B cell (primary cell): ENCODE measurements around the gene ATP8A2. TPM values are rescaled to one million over a fixed set of nuclear protein-coding genes. Genes with fewer than 3 reads are reported as not detected.

Experiments used
- ATAC-seq: fragments of 200-7000 bp; cut with Tn5 transposase; one replicate; pipeline ENCODE4 v1.10.0; 2021; ENCODE audit warnings: low read depth, mild to moderate bottlenecking, moderate number of reproducible peaks, moderate library complexity
- CTCF ChIA-PET: fragments of 350-600 bp; sonication (Branson Sonifier 250); formaldehyde crosslinking; loops from one replicate; lab custom pipeline; 2021; ENCODE audit warnings: antibody characterized with exemption, inconsistent platforms; lab: Charles Lee
- POLR2A ChIA-PET: fragments of 350-600 bp; sonication (Branson Sonifier 250); formaldehyde crosslinking; loops from one replicate; lab custom pipeline; 2021; ENCODE audit warnings: antibody characterized with exemption; lab: Charles Lee
- DNase-seq: peaks from one replicate; pipeline ENCODE4 v3.0.0; 2013
- H2AFZ ChIP-seq: 2 replicates; pipeline ENCODE4 v1.6.1; 2012; ENCODE audit warnings: mild to moderate bottlenecking, low read depth, low read length; ENCODE audit not compliant: insufficient read depth, poor library complexity, severe bottlenecking
- H3K27ac ChIP-seq, 2 donors: 1 replicate in 1 of 2; 2 replicates in 1 of 2; pipeline ENCODE4 v1.5.1; 2012 to 2013; ENCODE audit warnings: low read length in 2 of 2, mild to moderate bottlenecking in 2 of 2, moderate library complexity in 1 of 2
- H3K27me3 ChIP-seq, 4 experiments: fragments of 200-600 bp in 1 of 4; sonication (generic) in 1 of 4; replicated peaks in 1 of 4; 1 replicate in 2 of 4; 2 replicates in 2 of 4; pipeline versions ENCODE4 v1.6.1 to v1.7.0; 2013 to 2016; ENCODE audit warnings: low read length in 3 of 4, mild to moderate bottlenecking in 2 of 4, mixed read lengths in 1 of 4, moderate library complexity in 1 of 4; ENCODE audit not compliant: insufficient read depth in 4 of 4, control insufficient read depth in 3 of 4; ENCODE audit errors: control extremely low read depth in 1 of 4
- H3K36me3 ChIP-seq, 2 experiments: replicated peaks in 1 of 2; 1 replicate in 1 of 2; 2 replicates in 1 of 2; pipeline versions ENCODE4 v1.6.1 to v1.7.1; 2013; ENCODE audit warnings: low read length in 1 of 2; ENCODE audit not compliant: insufficient read depth in 2 of 2, control insufficient read depth in 1 of 2; ENCODE audit errors: control extremely low read depth in 1 of 2, extremely low read depth in 1 of 2
- H3K4me1 ChIP-seq, 2 donors: fragments of 200-600 bp in 1 of 2; sonication (generic) in 1 of 2; 1 replicate in 1 of 2; 2 replicates in 1 of 2; pipeline versions ENCODE4 v1.5.1 to v1.6.1; 2013 to 2017; ENCODE audit warnings: low read length in 2 of 2; ENCODE audit not compliant: control insufficient read depth in 2 of 2, insufficient read depth in 2 of 2
- H3K4me2 ChIP-seq: replicated peaks from 2 replicates; pipeline ENCODE3; 2012; ENCODE audit warnings: mild to moderate bottlenecking, low read depth, low read length; ENCODE audit not compliant: poor library complexity, severe bottlenecking
- H3K4me3 ChIP-seq, 5 experiments: fragments of 200-600 bp in 1 of 5; sonication (generic) in 1 of 5; 1 replicate in 3 of 5; 2 replicates in 2 of 5; pipeline versions ENCODE4 v1.5.1 to v1.7.0; 2011 to 2016; ENCODE audit warnings: low read length in 4 of 5, mild to moderate bottlenecking in 4 of 5, low read depth in 2 of 5, control low read depth in 1 of 5, moderate library complexity in 1 of 5; ENCODE audit not compliant: insufficient read depth in 1 of 5; ENCODE audit errors: control extremely low read depth in 1 of 5, extremely low read depth in 1 of 5
- H3K79me2 ChIP-seq: fragments of 200-600 bp; sonication (generic); one replicate; pipeline ENCODE4 v1.6.0; 2016; ENCODE audit warnings: low read length; ENCODE audit not compliant: control insufficient read depth, insufficient read depth
- H3K9ac ChIP-seq: fragments of 200-600 bp; sonication (generic); 2 replicates; pipeline ENCODE4 v1.6.1; 2017; ENCODE audit warnings: mild to moderate bottlenecking, low read length, moderate library complexity
- H3K9me3 ChIP-seq, 3 donors: one replicate each; pipeline versions ENCODE4 v1.6.1 to v1.7.1; 2013; ENCODE audit warnings: low read length in 2 of 3; ENCODE audit not compliant: control insufficient read depth in 2 of 3, insufficient read depth in 1 of 3; ENCODE audit errors: control extremely low read depth in 1 of 3
- H4K20me1 ChIP-seq: 2 replicates; pipeline ENCODE4 v1.6.0; 2012; ENCODE audit warnings: mild to moderate bottlenecking, low read length; ENCODE audit not compliant: insufficient read depth, control insufficient read depth, poor library complexity, severe bottlenecking
- H3K27ac Mint-ChIP-seq: one replicate; pipeline ENCODE4 v1.8.0; 2021; ENCODE audit warnings: mixed read lengths
- H3K27me3 Mint-ChIP-seq: one replicate; pipeline ENCODE4 v1.8.0; 2021; ENCODE audit warnings: mixed read lengths
- H3K4me1 Mint-ChIP-seq: one replicate; pipeline ENCODE4 v1.8.0; 2021; ENCODE audit warnings: mixed read lengths
- H3K4me3 Mint-ChIP-seq: one replicate; pipeline ENCODE4 v1.8.0; 2021; ENCODE audit warnings: mixed read lengths
- H3K9me3 Mint-ChIP-seq: one replicate; pipeline ENCODE4 v1.8.0; 2022; ENCODE audit warnings: mixed read lengths; ENCODE audit not compliant: insufficient read depth
- EZH2 ChIP-seq: IDR thresholded peaks from 2 replicates; pipeline ENCODE4 v1.6.1; 2012; ENCODE audit warnings: borderline replicate concordance, low read depth, mild to moderate bottlenecking, moderate library complexity, low read length; ENCODE audit not compliant: insufficient read depth, poor library complexity, severe bottlenecking
- WGBS: methylation state at CpG from one replicate; pipeline ENCODE4 v1.1.5; 2013; ENCODE audit warnings: missing lambda C conversion rate; ENCODE audit not compliant: insufficient coverage; 5-methylcytosine and 5-hydroxymethylcytosine counted together
- intact Hi-C: fragments of 100-400 bp; cut with micrococcal nuclease; formaldehyde crosslinking; loops from one replicate; pipeline ENCODE4 v1.10.0; 2022
- polyA plus RNA-seq: library from polyadenylated mRNA; depleted of rRNA; stranded (reverse); fragments of >200 nt; gene quantifications from 2 replicates; pipeline ENCODE4 v1.2.3, GENCODE V29; 2012
- total RNA-seq, 2 donors: library from RNA; stranded (reverse); fragments of 120-200 nt in 1 of 2; gene quantifications; 1 replicate in 1 of 2; 2 replicates in 1 of 2; pipeline versions ENCODE4 v1.2.3 to v1.2.4, GENCODE V29; 2013 to 2022
- TF ChIP-seq, protein P1 (sequence below): fragments of 200-600 bp; IDR thresholded peaks from one replicate; pipeline ENCODE4 v1.8.0; 2022; ENCODE audit warnings: antibody characterized with exemption, mild to moderate bottlenecking

The ATP8A2 gene
- total and polyA plus RNA-seq, 2 donors (not counting 1 experiment from before 2014, with no cell fraction given): not detected

DNA sequence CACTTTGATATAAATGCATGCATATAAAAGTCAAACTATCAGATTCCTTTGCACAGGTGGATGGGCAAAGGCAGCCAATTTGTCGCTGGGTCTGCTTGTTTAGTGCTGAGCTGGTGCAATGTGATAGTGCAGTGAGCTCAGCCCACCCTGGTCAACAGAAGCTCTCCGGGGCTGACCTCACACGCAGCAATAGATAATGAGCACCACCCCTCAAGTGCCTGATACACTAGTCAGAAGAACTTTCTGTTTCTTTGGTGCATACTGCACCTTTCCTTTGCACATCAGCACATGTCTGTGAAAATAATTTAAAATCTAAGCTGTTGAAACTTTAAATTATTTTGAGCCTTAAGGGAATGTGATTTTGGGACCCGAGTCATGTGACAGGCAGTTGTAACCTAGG, 20.2 kb downstream of the ATP8A2 start:
- no peaks in the 10 kb centered on the region for H3K4me1 Mint-ChIP-seq
- H3K27me3 ChIP-seq: peaks cover 0 to 11% (median 2%) of the 10 kb centered on the region in 4 experiments
- WGBS: 82% methylated on average over 2 of the region's 4 CpGs

DNA sequence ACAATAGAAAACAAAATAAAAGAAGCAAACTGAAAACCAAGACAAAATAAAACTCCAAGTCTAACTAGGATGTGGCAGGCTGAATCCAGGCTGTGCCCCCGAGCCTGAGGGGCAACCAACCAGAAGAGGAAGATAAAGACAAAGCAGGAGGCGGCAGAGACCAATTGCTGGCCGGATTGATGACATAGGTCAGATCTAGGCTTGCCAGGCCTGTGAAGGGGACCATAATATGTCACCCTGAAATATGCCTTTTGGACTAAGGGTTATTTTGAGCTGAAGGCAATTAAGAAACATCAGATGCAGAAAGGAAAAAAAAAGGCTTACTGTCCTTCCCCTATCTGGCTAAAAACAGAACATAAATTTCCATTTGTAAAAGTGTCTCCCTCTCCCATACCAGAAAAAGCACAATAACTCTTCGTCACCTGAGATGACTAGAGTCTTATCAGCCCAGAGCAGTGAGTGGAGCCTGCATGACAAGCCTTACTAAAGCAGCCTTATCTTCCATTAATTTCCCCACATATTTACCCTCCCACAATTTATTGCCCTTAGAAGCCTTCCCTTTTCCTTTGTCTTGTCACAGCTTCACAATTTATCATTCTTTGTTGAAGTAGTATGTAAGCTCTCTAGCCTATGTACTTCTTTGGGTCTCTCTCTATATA, 22.8 kb downstream of the ATP8A2 start:
- CTCF ChIA-PET: no interaction called here

More for the DNA sequence above, 20.2 kb downstream of the ATP8A2 start:
- no peak for ATAC-seq
- no peak overlapping the region for H3K4me3 ChIP-seq
- no peaks in the 10 kb centered on the region for H3K79me2 ChIP-seq
- no peaks in the 10 kb centered on the region for H3K36me3 ChIP-seq
- H3K9me3 ChIP-seq: no peaks in the 10 kb centered on the region
- intact Hi-C loops: no loop called here
- Mint-ChIP-seq H3K4me3 (no peak overlapping the region), H3K9me3 (peaks cover 4% of the 10 kb centered on the region), H3K27ac (no peak overlapping the region), H3K27me3 (peaks cover 29% of the 10 kb centered on the region)
- H3K4me1 ChIP-seq: no peaks in the 10 kb centered on the region
- CTCF ChIA-PET: interaction anchor here (1.5 kb wide), 1 partner anchor 12 kb away, joined by 3 read pairs; no protein-coding TSS in a partner anchor
- no peak for DNase-seq
- H3K4me2 ChIP-seq: no peak overlapping the region
- POLR2A ChIA-PET: no interaction called here
- no peak overlapping the region for H3K9ac ChIP-seq
- H3K27ac ChIP-seq: no peak overlapping the region
- H4K20me1 ChIP-seq: no peaks in the 10 kb centered on the region
- H2AFZ ChIP-seq: no peak overlapping the region
- no peak for TF ChIP-seq EZH2
- TF ChIP-seq, protein P1, sequence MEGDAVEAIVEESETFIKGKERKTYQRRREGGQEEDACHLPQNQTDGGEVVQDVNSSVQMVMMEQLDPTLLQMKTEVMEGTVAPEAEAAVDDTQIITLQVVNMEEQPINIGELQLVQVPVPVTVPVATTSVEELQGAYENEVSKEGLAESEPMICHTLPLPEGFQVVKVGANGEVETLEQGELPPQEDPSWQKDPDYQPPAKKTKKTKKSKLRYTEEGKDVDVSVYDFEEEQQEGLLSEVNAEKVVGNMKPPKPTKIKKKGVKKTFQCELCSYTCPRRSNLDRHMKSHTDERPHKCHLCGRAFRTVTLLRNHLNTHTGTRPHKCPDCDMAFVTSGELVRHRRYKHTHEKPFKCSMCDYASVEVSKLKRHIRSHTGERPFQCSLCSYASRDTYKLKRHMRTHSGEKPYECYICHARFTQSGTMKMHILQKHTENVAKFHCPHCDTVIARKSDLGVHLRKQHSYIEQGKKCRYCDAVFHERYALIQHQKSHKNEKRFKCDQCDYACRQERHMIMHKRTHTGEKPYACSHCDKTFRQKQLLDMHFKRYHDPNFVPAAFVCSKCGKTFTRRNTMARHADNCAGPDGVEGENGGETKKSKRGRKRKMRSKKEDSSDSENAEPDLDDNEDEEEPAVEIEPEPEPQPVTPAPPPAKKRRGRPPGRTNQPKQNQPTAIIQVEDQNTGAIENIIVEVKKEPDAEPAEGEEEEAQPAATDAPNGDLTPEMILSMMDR: no peak

More for the DNA sequence above, 22.8 kb downstream of the ATP8A2 start:
- TF ChIP-seq, protein P1: no peak
- TF ChIP-seq EZH2: no peak
- WGBS: 73% methylated on average over 4 of the region's 4 CpGs
- Histone ChIP-seq H3K4me2 (no peak overlapping the region), H3K9ac (no peak overlapping the region), H4K20me1 (no peaks in the 10 kb centered on the region), H2AFZ (no peak overlapping the region), H3K9me3 (peaks cover 0 to 2% (median 0%) of the 10 kb centered on the region in 3 donors), H3K36me3 (no peaks in the 10 kb centered on the region), H3K4me3 (no peak overlapping the region), H3K27ac (no peak overlapping the region), H3K79me2 (no peaks in the 10 kb centered on the region), H3K4me1 (no peaks in the 10 kb centered on the region), H3K27me3 (peaks cover 0 to 6% (median 2%) of the 10 kb centered on the region in 4 experiments)
- Mint-ChIP-seq H3K9me3 (peaks cover 4% of the 10 kb centered on the region), H3K27me3 (peaks cover 21% of the 10 kb centered on the region), H3K4me1 (no peaks in the 10 kb centered on the region), H3K4me3 (no peak overlapping the region), H3K27ac (no peak overlapping the region)
- DNase-seq (no peak), ATAC-seq (no peak)
- POLR2A ChIA-PET: no interaction called here
- intact Hi-C loops: no loop called here
